Activated T-helper 17 cell treated with anti-CD3 and anti-CD28 coated beads, Interleukin-2, amount 50 U/mL, for 72 hours (primary cell): ENCODE data around the gene TBX5. TPM values are rescaled to one million over a fixed set of nuclear protein-coding genes. Genes with fewer than 3 reads are reported as not detected.

Source experiments
- ATAC-seq: fragments of 150-1000 bp; cut with Tn5 transposase; replicated peaks from 2 replicates; pipeline ENCODE4 v1.10.0; 2021; ENCODE audit warnings: mild to moderate bottlenecking, moderate library complexity
- H3K27ac Mint-ChIP-seq: one replicate; pipeline ENCODE4 v1.8.0; 2022; ENCODE audit warnings: mixed read lengths
- H3K27me3 Mint-ChIP-seq: one replicate; pipeline ENCODE4 v1.8.0; 2022; ENCODE audit warnings: mixed read lengths
- H3K36me3 Mint-ChIP-seq: one replicate; pipeline ENCODE4 v1.8.0; 2022; ENCODE audit warnings: low read depth, mild to moderate bottlenecking, mixed read lengths
- H3K4me1 Mint-ChIP-seq: one replicate; pipeline ENCODE4 v1.8.0; 2022; ENCODE audit warnings: mixed read lengths
- H3K4me3 Mint-ChIP-seq: one replicate; pipeline ENCODE4 v1.8.0; 2022; ENCODE audit warnings: mild to moderate bottlenecking, mixed read lengths
- H3K9me3 Mint-ChIP-seq: one replicate; pipeline ENCODE4 v1.8.0; 2022; ENCODE audit warnings: mixed read lengths
- total RNA-seq, 2 donors: library from RNA; stranded (reverse); gene quantifications; one replicate each; pipeline ENCODE4 v1.2.3, GENCODE V29; 2022

The TBX5 gene
- total RNA-seq, 2 donors from 2014 or later = not detected

DNA sequence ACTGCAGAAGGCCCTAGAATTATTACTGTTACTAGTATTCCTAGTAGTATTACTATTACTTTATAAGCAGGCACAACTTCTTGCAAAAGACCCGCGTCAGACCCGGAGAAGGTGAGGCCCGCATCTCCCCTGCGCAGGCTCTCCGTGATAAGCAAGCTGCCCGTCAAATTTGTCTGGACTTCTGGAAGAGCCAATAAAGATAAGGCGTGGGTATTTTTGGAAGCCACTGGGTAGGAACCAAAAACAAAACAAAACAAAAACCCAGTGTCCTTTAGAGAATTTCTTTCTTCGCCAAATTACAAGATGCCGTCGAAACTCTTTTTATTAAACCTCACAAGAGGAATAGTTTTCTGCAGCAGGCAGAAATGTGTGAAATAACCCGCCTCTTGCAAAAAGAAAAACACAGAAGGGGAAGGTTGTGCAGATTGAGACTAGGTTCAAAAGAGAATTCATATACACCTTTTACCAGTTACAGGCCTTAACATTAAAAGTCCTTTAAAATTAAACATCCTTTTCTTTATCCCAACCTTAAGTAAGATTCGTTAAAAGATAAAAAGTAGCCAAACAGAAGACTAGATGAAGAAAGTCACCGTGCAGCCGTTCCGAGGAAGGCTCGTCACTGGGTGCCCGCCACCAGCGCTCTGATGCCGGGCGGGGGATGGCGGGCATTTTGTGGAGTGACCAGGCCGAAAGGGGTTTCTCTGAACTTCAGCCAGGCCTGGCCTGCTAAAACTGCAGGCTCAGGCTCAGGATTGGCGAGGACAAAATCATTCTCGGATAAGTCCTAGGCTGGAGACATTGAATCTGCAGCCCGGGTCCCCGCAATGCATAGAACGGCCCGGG is 1.6 kb downstream of the TBX5 start:
- H3K27ac Mint-ChIP-seq = no peak overlapping the region
- H3K4me3 Mint-ChIP-seq = no peak overlapping the region
- H3K9me3 Mint-ChIP-seq = no peaks in the 10 kb centered on the region
- H3K4me1 Mint-ChIP-seq = no peaks in the 10 kb centered on the region
- peaks cover 67% of the 10 kb centered on the region for H3K27me3 Mint-ChIP-seq
- no peak for ATAC-seq
- H3K36me3 Mint-ChIP-seq = no peaks in the 10 kb centered on the region

- Mint-ChIP-seq H3K27ac (no peak overlapping the region), H3K4me3 (no peak overlapping the region), H3K36me3 (no peaks in the 10 kb centered on the region), H3K27me3 (peaks cover 72% of the 10 kb centered on the region), H3K4me1 (no peaks in the 10 kb centered on the region), H3K9me3 (no peaks in the 10 kb centered on the region)
- no peak for ATAC-seq
Measured at GRCh38 chr12:114403690-114404066, 2.3 kb downstream of the TBX5 start.

DNA sequence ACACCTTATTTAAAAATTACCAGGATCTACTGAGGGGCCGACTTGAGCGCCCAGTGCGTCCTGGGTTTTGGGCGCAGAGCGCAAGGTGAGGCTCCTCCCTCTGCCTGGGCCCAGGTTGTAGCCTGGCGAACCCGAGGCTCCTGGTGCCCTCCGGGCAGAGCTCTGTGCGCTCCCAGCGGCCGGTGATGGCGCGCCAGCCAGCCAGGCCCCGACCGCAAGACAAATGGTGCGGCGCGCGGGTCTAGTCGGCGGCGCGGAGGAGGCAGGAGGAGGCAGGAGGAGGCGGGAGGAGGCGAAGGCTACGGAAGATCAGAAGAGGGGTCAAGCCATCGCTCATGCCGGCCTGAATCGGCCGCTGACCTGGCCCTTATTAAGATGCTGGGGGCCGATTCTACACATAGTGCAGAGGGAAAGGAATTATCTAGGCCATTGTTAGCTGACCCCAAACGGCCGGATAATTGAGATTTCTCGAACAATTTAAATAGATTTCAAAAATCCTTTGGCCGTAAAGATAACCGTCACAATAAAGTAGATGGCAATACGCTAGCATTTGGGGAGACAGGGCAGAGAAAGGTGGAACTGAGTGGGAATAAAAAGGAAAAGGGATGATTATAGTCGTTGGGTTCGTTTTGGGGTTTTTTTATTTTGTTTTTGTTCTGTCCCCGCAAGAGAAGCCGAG is 2.8 kb downstream of the TBX5 start:
- Mint-ChIP-seq H3K9me3 (peaks cover 2% of the 10 kb centered on the region), H3K27ac (no peak overlapping the region), H3K4me3 (no peak overlapping the region), H3K36me3 (no peaks in the 10 kb centered on the region), H3K27me3 (peaks cover 70% of the 10 kb centered on the region), H3K4me1 (peaks cover 3% of the 10 kb centered on the region)
- ATAC-seq = no peak

- H3K27ac Mint-ChIP-seq = no peak overlapping the region
- peaks cover 4% of the 10 kb centered on the region for H3K9me3 Mint-ChIP-seq
- ATAC-seq = no peak
- no peaks in the 10 kb centered on the region for H3K36me3 Mint-ChIP-seq
- peaks cover 5% of the 10 kb centered on the region for H3K4me1 Mint-ChIP-seq
- no peak overlapping the region for H3K4me3 Mint-ChIP-seq
- H3K27me3 Mint-ChIP-seq = peaks cover 70% of the 10 kb centered on the region
Measured at GRCh38 chr12:114402084-114402717, 3.7 kb downstream of the TBX5 start.

- no peak for ATAC-seq
- Mint-ChIP-seq H3K36me3 (no peaks in the 10 kb centered on the region), H3K4me1 (peaks cover 5% of the 10 kb centered on the region), H3K9me3 (peaks cover 4% of the 10 kb centered on the region), H3K27me3 (peaks cover 68% of the 10 kb centered on the region), H3K27ac (no peak overlapping the region), H3K4me3 (no peak overlapping the region)
Measured at GRCh38 chr12:114401328-114402083, 4.4 kb downstream of the TBX5 start.

GRCh38 chr12:114400925-114401324 is 5.0 kb downstream of the TBX5 start:
- H3K4me3 Mint-ChIP-seq = no peak overlapping the region
- no peak for ATAC-seq
- H3K4me1 Mint-ChIP-seq = peaks cover 5% of the 10 kb centered on the region
- no peaks in the 10 kb centered on the region for H3K36me3 Mint-ChIP-seq
- H3K9me3 Mint-ChIP-seq = peaks cover 4% of the 10 kb centered on the region
- H3K27ac Mint-ChIP-seq = no peak overlapping the region
- H3K27me3 Mint-ChIP-seq = peaks cover 63% of the 10 kb centered on the region

- Mint-ChIP-seq H3K27me3 (peaks cover 64% of the 10 kb centered on the region), H3K4me3 (no peak overlapping the region), H3K4me1 (peaks cover 5% of the 10 kb centered on the region), H3K27ac (no peak overlapping the region), H3K36me3 (no peaks in the 10 kb centered on the region), H3K9me3 (peaks cover 4% of the 10 kb centered on the region)
- no peak for ATAC-seq
Measured at GRCh38 chr12:114400361-114400811, 5.6 kb downstream of the TBX5 start.

- ATAC-seq = no peak
- peaks cover 5% of the 10 kb centered on the region for H3K4me1 Mint-ChIP-seq
- H3K9me3 Mint-ChIP-seq = peaks cover 4% of the 10 kb centered on the region
- H3K27ac Mint-ChIP-seq = no peak overlapping the region
- H3K4me3 Mint-ChIP-seq = no peak overlapping the region
- no peaks in the 10 kb centered on the region for H3K36me3 Mint-ChIP-seq
- H3K27me3 Mint-ChIP-seq = peaks cover 63% of the 10 kb centered on the region
Measured at GRCh38 chr12:114399664-114400211, 6.2 kb downstream of the TBX5 start.

- Mint-ChIP-seq H3K4me3 (no peak overlapping the region), H3K36me3 (no peaks in the 10 kb centered on the region), H3K27ac (no peak overlapping the region), H3K4me1 (peaks cover 5% of the 10 kb centered on the region), H3K27me3 (peaks cover 64% of the 10 kb centered on the region), H3K9me3 (peaks cover 4% of the 10 kb centered on the region)
- no peak for ATAC-seq
Measured at GRCh38 chr12:114397978-114398881, 7.7 kb downstream of the TBX5 start.

DNA sequence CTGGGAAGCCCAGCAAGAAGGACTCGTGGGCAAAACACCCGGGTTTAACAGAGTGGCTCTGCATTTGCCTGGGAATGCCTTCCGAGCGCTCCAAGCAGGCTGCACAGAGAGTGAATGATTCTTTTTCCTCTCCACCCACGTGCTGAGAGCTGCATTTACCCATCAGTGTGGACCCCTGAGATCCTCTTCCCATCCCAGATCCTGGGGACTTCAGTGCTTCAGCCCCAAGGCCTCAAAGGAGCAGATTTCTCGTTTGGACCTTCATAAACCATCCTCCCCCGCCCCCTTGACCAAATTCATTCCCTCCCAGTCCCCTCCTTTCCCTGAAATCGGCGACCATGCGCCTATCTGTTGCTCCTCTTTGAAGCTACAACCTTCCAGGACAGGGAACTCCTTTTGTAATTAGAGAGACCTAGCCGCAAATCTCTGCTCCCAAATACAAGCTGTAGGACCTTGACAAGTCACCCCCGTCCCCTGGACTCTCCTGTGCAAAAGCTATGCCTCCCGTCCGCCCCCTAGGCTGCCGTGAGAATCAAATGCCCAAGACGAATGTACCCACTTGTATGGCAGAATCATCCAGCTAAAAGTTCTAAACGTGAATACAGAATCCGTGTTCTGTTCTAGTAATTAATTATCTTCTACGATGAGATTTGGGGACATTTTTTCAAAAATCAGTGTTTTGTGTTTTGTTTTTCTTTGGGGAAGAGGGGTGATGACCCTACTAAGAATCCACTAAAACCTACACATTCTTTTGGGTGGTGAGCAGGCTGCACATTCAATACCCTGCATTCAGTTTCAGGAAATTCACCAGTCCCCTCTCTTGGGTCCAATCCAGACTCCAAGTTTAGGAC is 8.8 kb downstream of the TBX5 start:
- Mint-ChIP-seq H3K36me3 (no peaks in the 10 kb centered on the region), H3K9me3 (peaks cover 4% of the 10 kb centered on the region), H3K4me3 (no peak overlapping the region), H3K27ac (no peak overlapping the region), H3K4me1 (peaks cover 5% of the 10 kb centered on the region), H3K27me3 (peaks cover 64% of the 10 kb centered on the region)
- ATAC-seq = no peak

DNA sequence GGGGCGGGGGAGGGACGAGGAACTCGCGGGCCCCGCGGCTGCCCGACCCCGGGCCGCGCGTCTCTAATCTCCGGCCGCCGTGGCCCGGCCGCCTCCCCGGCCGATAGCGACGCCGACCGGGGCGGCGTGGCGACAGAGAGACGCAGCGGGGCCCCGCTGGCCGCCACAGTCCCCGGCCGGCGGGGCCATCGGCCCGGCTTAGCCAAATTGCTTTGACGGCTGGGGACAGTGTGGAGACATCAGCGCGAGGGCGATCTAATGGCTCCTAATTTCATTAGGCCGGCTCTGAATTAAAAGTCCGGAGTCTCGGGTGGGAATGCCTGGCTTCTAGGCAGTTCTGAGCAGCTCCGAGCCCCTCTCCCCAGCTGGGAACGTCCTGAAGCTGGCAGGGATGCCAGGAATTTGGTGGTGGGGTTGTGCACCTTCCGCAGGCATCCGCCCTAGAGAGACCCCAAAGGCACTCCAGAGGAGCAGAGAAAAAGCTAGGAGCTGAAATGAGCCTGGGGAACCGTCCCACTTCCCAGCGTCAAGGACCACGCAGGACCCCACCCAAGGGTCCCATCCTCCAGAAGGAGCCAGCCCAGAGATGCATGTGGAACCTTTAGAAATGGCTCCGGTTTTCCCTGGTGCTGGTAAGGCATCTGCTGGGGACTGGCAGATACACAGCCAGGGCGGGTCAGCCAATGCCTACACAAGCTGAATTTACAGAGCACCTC is 9.6 kb downstream of the TBX5 start:
- Mint-ChIP-seq H3K4me1 (peaks cover 5% of the 10 kb centered on the region), H3K4me3 (no peak overlapping the region), H3K27me3 (peaks cover 61% of the 10 kb centered on the region), H3K36me3 (no peaks in the 10 kb centered on the region), H3K27ac (no peak overlapping the region), H3K9me3 (peaks cover 4% of the 10 kb centered on the region)
- no peak for ATAC-seq

DNA sequence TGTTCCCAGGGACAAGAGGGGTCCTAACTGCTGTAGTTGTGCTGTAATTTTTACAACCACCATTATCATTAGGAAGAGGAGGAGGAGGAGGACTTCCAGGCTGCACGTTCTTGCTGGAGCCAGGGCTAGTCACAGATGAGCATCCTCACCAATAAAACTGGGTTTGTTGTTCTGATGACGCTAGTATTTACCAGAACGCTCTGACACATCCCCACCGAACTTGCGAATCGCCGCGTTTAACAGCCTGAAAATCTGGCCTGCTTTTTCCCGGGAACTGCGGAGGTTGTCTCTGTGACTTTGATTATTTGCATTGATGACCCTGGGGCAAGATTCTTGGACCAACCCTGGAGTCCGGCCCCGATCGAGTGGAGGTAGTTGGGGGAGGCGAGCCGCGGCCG is 10.2 kb downstream of the TBX5 start:
- Mint-ChIP-seq H3K27ac (no peak overlapping the region), H3K4me1 (peaks cover 5% of the 10 kb centered on the region), H3K27me3 (peaks cover 62% of the 10 kb centered on the region), H3K9me3 (peaks cover 4% of the 10 kb centered on the region), H3K4me3 (no peak overlapping the region), H3K36me3 (no peaks in the 10 kb centered on the region)
- ATAC-seq = no peak
